ENCODE measurements around the gene KANTR.
A peak's percentile ranks its signal among the peaks of the same experiment; 100 is the strongest.

KANTR gene

DNA sequence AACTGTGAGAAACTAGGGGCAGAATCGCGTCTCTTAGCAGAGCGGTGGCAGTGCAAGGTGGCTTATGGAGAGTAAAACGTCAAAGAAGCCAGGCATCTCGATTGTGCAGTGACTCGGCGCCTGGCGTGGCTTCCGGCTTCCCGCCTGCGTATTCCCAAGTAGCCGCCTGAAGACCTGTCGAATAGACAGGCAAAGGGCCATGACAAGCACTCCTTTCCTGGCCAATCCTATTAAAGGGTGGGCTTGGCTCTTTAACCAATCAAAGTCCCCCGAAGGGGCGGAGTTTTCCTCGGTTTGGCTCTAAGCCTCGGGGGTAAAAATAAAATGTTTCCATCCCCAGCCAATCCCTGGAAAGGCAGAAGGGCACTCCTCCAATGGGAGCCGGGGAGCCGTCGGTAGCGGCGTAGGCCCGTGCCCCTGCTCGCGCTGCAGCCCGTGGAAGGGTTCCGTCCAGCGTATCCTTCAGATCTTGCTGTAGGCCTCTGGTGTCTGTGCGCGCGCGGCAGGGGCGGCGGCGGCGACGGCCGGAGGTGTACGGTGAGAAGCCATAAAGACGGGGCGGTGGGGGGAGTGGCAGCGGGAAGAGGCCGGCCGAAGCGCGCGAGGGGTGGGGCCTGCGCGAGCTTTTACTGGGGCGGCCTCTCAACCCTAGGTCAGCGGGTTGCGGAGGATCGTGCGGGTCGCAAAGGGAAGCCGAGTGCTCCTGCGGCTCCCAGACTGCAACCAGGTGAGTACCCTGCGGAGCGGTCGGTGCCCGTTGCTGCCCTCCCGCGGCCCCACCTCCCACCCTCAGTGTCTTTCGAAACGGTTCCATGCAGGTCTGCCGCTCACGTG lies at the start of gene KANTR:
TSS of gene KANTR (plus strand) at position 395 of the 834 bp plus-strand sequence. CDS start 30,131 bp downstream, outside the sequence.
- peak; percentile 62 to 75 for DNase-seq (ENCODE audit: low read depth in 2 of 2)

GRCh38 chrX:53044995-53045394 lies 48.9 kb upstream of the KANTR start:
- no peak for DNase-seq (ENCODE audit: low read depth in 2 of 2)

DNA sequence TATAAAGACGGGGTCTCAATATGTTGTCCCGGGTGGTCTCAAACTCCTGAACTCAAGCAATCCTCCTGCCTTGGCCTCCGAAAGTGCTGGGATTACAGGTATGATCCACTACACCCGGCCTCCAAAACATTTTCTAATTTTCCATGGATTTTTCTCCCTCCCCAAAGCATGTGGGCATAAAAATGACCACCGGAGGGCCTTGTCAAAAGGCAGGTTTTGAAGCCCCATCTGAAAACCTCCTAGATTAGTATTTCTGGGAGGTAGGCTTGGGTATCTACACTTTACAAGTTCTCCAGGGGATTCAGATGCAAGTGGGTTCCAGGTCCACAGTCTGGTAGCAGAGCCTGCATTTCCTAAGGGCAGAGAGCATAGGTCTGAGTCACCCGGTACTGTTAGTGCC lies 46.7 kb upstream of the KANTR start:
- DNase-seq (ENCODE audit: low read depth in 2 of 2): no peak

- DNase-seq (ENCODE audit: low read depth in 2 of 2): no peak
Observed at GRCh38 chrX:53048169-53049126, 45.5 kb upstream of the KANTR start, which contains the start of gene GPR173. Gene GPR173, plus strand, starts transcription at chrX:53048789. Its CDS starts 27,833 bp downstream, at chrX:53076622.

DNA sequence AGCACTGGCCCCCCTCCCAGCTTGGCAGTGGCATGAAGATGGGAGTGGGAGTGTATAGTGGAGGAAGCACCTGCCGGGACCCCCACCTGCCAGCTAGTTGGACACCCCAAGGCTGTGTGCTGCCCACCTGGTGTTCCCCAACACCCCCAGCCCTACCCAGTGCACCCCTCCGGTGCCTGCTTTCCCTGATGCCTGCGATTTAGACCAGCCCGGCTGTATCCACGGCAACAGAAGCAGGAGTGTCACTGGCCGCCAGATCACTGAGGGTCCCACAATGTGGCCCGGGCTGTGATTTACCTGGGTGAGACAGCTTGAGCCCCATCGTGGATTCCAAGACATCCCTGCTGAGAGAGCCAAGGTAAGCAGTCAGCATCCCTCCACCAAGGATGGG lies 44.8 kb upstream of the KANTR start:
- DNase-seq (ENCODE audit: low read depth in 2 of 2): no peak

DNA sequence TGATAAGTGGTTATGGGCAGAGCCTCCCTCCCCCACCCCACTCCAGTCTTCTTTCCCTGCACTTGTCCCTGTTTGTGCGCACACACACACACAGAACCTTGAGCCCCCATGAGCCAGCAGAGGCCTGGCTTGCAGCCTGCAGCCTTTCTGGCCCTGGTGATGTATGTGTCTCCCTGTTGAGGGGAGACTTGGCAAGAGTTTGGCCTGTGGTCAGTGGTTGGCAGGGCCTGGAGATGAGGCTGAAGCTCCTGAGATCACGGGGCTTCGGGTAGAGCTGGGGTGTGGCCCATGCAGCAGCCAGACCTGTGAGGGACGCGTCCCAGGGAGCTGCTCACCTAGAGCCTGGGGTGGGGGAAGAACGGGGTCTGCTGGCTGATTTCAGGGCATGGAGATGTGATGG lies 43.1 kb upstream of the KANTR start:
- no peak for DNase-seq (ENCODE audit: low read depth in 2 of 2)

GRCh38 chrX:53055244-53055849 lies 38.6 kb upstream of the KANTR start:
- DNase-seq (ENCODE audit: low read depth in 2 of 2): no peak

GRCh38 chrX:53056292-53056691 lies 37.6 kb upstream of the KANTR start:
- no peak for DNase-seq (ENCODE audit: low read depth in 2 of 2)

GRCh38 chrX:53065104-53065503 lies 28.8 kb upstream of the KANTR start:
- DNase-seq (ENCODE audit: low read depth in 2 of 2): no peak

DNA sequence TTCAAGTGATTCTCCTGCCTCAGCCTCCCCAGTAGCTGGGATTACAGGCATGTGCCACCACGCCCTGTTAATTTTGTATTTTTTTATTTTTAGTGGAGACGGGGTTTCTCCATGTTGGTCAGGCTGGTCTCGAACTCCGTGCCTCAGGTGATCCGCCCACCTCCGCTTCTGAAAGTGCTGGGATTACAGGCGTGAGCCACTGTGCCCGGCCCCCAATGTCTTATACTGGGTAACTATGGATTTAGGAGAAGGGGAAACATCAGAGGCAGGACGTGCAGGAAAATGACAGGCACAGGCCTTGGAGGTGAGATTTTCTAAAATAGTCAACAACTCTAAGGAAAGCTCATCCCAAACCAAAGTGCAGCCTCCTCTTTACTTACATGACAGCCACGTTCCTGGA lies 22.9 kb upstream of the KANTR start:
- DNase-seq (ENCODE audit: low read depth in 2 of 2): no peak

DNA sequence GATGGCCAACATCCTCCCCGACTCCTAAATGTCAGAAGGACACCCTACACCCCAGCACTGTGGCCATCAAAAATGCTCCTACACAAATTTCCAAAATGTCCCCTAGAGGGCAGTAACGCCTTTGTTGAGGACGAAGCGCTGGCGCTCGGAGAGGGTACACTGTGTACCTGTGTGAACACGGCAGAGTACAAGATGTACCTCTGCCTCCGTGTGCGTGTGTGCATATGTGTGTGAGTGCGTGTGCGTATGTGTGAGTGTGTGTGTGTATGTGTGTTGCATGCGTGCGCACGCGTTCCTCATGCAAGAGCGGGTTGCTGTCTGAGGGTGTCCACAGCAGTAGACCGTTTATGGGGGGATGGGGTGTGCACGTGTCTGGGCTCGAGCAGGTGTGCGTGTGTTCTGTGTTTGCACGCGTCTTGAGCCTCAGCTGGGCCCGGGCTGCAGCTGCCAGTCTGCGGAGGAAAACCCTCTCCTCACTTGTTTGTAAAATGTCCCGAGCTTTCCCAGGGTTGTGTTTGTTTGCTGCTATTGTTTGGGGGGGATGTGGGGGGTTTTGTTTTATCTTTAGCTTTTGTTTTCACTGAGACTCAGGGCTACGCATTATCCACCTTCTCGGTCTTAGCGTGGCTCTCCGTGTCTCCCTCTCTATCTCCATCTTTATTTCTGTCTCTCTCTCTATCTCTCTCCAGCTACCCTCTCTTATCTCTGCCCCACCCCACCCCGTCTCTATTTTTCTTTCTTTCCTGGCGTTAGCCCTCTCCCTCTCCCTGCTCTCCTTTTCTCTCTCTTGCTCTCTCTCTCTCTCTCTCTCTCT lies 22.1 kb upstream of the KANTR start:
- peak in 1 of 2 donors; percentile 50 for DNase-seq (ENCODE audit: low read depth in 2 of 2)

DNA sequence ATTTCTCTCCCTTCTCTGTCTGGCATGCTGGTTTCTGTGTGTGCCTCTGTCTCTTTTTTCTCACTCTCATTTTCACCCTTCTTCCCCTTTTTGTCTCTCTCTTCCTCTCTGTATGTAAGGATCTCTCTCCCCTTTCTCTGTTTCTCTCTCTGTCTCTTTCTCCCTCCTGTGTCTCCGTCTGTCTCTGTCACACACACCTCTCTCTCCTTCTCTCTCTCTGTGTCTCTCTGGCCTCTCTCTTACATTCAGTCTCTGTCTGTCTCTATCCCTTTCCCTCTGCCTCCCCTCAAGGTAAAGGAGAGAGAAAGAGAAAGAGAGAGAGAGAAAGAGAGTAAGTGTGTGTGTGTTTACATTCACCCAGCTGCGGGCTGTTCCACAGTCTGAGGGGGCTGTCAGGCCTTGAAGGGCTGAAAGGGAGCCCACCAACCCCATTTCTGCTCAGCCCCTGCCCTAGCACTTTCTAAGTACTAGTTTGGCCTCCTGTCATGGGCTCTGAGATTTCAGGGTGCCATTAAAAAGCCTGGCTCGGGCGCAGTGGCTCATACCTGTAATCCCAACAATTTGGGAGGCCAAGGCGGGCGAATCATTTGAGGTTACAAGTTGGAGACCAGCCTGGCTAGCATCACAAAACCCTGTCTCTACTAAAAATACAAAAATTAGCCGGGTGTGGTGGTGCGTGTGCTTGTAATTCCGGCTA lies 21.4 kb upstream of the KANTR start:
- no peak for DNase-seq (ENCODE audit: low read depth in 2 of 2)

GRCh38 chrX:53073115-53073586 lies 20.8 kb upstream of the KANTR start:
- no peak for DNase-seq (ENCODE audit: low read depth in 2 of 2)

- no peak for DNase-seq (ENCODE audit: low read depth in 2 of 2)
Observed at GRCh38 chrX:53075011-53075410, 18.9 kb upstream of the KANTR start.

- no peak for DNase-seq (ENCODE audit: low read depth in 2 of 2)
Observed at GRCh38 chrX:53076671-53077070, 17.3 kb upstream of the KANTR start.

DNA sequence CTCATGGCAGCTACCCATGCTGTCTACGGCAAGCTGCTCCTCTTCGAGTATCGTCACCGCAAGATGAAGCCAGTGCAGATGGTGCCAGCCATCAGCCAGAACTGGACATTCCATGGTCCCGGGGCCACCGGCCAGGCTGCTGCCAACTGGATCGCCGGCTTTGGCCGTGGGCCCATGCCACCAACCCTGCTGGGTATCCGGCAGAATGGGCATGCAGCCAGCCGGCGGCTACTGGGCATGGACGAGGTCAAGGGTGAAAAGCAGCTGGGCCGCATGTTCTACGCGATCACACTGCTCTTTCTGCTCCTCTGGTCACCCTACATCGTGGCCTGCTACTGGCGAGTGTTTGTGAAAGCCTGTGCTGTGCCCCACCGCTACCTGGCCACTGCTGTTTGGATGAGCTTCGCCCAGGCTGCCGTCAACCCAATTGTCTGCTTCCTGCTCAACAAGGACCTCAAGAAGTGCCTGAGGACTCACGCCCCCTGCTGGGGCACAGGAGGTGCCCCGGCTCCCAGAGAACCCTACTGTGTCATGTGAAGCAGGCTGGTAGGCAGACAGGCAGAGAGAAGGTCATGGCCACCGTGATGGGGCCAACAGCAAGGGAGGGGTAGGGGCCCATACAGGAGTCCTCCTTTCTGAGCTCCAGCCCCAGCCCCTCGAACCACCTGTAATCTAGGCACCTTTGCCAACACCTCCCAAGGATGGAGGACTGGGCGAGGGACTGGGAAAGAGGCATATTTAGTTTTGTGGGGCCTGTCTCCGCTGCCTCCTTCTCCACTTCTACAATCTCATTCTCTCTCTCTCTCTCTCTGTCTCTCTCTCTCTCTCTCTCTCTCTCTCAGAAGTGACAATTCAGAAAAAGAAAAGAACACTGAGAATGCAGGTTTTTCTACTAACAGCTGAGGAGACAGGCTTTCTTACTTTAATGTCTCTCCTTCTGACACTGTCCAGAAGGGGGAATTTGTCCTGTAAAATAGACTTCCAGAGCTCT lies 16.4 kb upstream of the KANTR start:
- DNase-seq (ENCODE audit: low read depth in 2 of 2): no peak

GRCh38 chrX:53078943-53079342 lies 15.0 kb upstream of the KANTR start:
- no peak for DNase-seq (ENCODE audit: low read depth in 2 of 2)

DNA sequence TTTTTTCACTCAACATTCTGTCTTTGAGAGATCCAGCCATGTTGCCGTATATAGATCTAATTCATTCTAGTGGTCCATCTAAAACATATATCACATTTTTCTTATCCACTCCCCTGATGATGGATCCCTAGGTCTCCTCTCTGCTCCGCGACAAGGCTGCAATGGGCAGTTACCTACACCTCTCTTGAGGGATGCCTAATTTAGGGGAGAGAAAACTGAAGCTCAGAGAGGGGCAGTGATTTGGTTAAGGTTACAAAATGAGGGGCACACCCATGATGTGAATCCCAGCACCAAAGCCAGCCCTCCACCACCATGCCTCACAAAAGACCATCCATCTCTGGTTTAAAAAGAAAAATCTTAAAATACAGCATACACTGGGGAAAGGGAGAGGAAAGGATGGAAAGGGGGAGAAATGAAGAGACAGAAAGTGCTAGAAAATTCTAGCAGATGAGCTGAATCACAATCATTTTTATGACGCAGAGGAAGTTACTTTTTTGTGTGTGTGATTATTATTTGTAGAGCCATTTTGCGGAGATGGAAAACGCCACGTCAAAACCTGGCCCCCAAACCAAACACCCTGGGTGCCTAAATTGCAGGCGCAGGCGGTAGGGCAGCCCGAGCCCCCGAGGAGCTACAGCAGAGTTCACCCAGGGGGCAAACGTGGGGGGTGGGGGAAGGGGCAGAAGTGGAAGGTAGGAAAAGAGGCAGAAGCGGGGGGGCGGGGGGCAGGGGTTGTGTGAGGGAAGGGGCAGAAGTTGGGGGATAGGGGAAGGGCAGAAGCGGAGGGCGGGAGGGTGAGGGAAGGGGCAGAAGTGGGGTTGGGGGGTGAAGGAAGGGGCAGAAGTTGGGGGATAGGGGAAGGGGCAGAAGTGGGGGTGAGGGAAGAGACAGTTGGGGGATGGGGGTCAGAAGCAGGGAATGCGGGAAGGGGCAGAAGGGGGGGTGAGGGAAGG lies 13.0 kb upstream of the KANTR start:
- no peak for DNase-seq (ENCODE audit: low read depth in 2 of 2)

Data from stimulated activated CD4-positive, alpha-beta T cell treated with anti-CD3 and anti-CD28 coated beads, Interleukin-15, amount 100 ng/mL, for 48 hours (primary cell).